CD4-positive, alpha-beta T cell (primary cell): ENCODE measurements around the gene OLFML1. TPM values are rescaled to one million over a fixed set of nuclear protein-coding genes. Genes with fewer than 3 reads are reported as not detected.

Experiments
- ATAC-seq: fragments of 200-7000 bp; cut with Tn5 transposase; one replicate; pipeline ENCODE4 v1.10.0; 2022; ENCODE audit warnings: mild to moderate bottlenecking; ENCODE audit not compliant: poor library complexity
- CTCF ChIA-PET: fragments of 350-600 bp; sonication (Branson Sonifier 250); formaldehyde crosslinking; loops from one replicate; lab custom pipeline; 2021; ENCODE audit warnings: antibody characterized with exemption, inconsistent platforms; lab: Charles Lee
- POLR2A ChIA-PET: fragments of 350-600 bp; sonication (Branson Sonifier 250); formaldehyde crosslinking; loops from one replicate; lab custom pipeline; 2021; ENCODE audit warnings: antibody characterized with exemption, inconsistent platforms; lab: Charles Lee
- DNase-seq, 14 experiments: peaks; one replicate each; pipeline ENCODE4 v3.0.0-alpha.2; 2013 to 2020; ENCODE audit warnings: mixed read lengths in 2 of 14
- H3K27ac ChIP-seq, 2 donors: one replicate each; pipeline versions ENCODE4 v1.5.1 to v1.7.0; 2013; ENCODE audit warnings: low read length in 2 of 2, low read depth in 1 of 2, mild to moderate bottlenecking in 1 of 2
- H3K27me3 ChIP-seq, 2 experiments: 1 replicate in 1 of 2; 2 replicates in 1 of 2; pipeline versions ENCODE4 v1.6.1 to v1.7.0; 2013; ENCODE audit warnings: low read length in 2 of 2, control low read depth in 1 of 2, mild to moderate bottlenecking in 1 of 2, moderate library complexity in 1 of 2; ENCODE audit not compliant: insufficient read depth in 2 of 2, control insufficient read depth in 1 of 2
- H3K36me3 ChIP-seq: one replicate; pipeline ENCODE4 v1.6.1; 2013; ENCODE audit warnings: low read length, control low read depth; ENCODE audit not compliant: insufficient read depth
- H3K4me1 ChIP-seq: one replicate; pipeline ENCODE4 v1.6.1; 2013; ENCODE audit warnings: low read length, control low read depth; ENCODE audit not compliant: insufficient read depth
- H3K4me3 ChIP-seq: one replicate; pipeline ENCODE4 v1.5.1; 2013; ENCODE audit warnings: mild to moderate bottlenecking, low read length, moderate library complexity
- H3K9me3 ChIP-seq, 2 experiments: 1 replicate in 1 of 2; 2 replicates in 1 of 2; pipeline versions ENCODE4 v1.6.1 to v1.7.0; 2013; ENCODE audit warnings: low read length in 2 of 2, mild to moderate bottlenecking in 2 of 2, control low read depth in 1 of 2, moderate library complexity in 1 of 2; ENCODE audit not compliant: control insufficient read depth in 1 of 2, insufficient read depth in 1 of 2
- H3K27ac Mint-ChIP-seq: one replicate; pipeline ENCODE4 v1.8.0; 2020; ENCODE audit warnings: mixed read lengths
- H3K27me3 Mint-ChIP-seq: one replicate; pipeline ENCODE4 v1.8.0; 2021; ENCODE audit warnings: mixed read lengths
- H3K36me3 Mint-ChIP-seq: one replicate; pipeline ENCODE4 v1.8.0; 2021; ENCODE audit warnings: low read depth, mixed read lengths
- H3K4me1 Mint-ChIP-seq: one replicate; pipeline ENCODE4 v1.8.0; 2021; ENCODE audit warnings: low read depth, mixed read lengths
- H3K4me3 Mint-ChIP-seq: one replicate; pipeline ENCODE4 v1.8.0; 2020; ENCODE audit warnings: mild to moderate bottlenecking, mixed read lengths
- H3K9me3 Mint-ChIP-seq: one replicate; pipeline ENCODE4 v1.8.0; 2020; ENCODE audit warnings: mixed read lengths
- CTCF ChIP-seq: fragments of 200-600 bp; IDR thresholded peaks from one replicate; pipeline ENCODE4 v1.8.0; 2022; ENCODE audit warnings: antibody characterized with exemption, mild to moderate bottlenecking
- intact Hi-C, 2 experiments: fragments of 100-400 bp; cut with DNase I in 1 of 2; cut with micrococcal nuclease in 1 of 2; formaldehyde crosslinking; loops; one replicate each; pipeline versions ENCODE4 v1.15.1 to v1.9.0; 2023 to 2025; cut with DNase I, micrococcal nuclease
- total RNA-seq, 174 experiments: library from RNA in 2 of 174; stranded (reverse) in 2 of 174; gene quantifications; one replicate each; pipeline ENCODE4 v1.2.3 and lab custom pipeline; 2021 to 2026

Gene OLFML1
- total RNA-seq, 2 experiments from 2014 or later: not detected

- no peak overlapping the region for H3K27ac Mint-ChIP-seq
- no peaks in the 10 kb centered on the region for H3K36me3 Mint-ChIP-seq
- no peak for ATAC-seq
- no peak for TF ChIP-seq CTCF
- POLR2A ChIA-PET: interaction anchor here (1.7 to 1.9 kb wide), 2 partner anchors 16 to 24 kb away, joined by 7 to 8 read pairs; partner anchors contain the start of gene PPFIBP2
- Histone ChIP-seq H3K9me3 (no peaks in the 10 kb centered on the region), H3K27me3 (no peaks in the 10 kb centered on the region), H3K4me3 (no peak overlapping the region), H3K27ac (no peak overlapping the region), H3K4me1 (no peaks in the 10 kb centered on the region), H3K36me3 (no peaks in the 10 kb centered on the region)
- intact Hi-C loops: no loop called here
- no peaks in the 10 kb centered on the region for H3K9me3 Mint-ChIP-seq
- CTCF ChIA-PET: interaction anchor here (0.7 kb wide), 1 partner anchor 22 kb away, joined by 3 read pairs; no protein-coding TSS in a partner anchor
- H3K4me3 Mint-ChIP-seq: peak overlapping the region; percentile 9
- DNase-seq: no peak
- no peaks in the 10 kb centered on the region for H3K27me3 Mint-ChIP-seq
- peaks cover 90% of the 10 kb centered on the region for H3K4me1 Mint-ChIP-seq
Measured at GRCh38 chr11:7537265-7537664, 52.0 kb downstream of the OLFML1 start.

DNA sequence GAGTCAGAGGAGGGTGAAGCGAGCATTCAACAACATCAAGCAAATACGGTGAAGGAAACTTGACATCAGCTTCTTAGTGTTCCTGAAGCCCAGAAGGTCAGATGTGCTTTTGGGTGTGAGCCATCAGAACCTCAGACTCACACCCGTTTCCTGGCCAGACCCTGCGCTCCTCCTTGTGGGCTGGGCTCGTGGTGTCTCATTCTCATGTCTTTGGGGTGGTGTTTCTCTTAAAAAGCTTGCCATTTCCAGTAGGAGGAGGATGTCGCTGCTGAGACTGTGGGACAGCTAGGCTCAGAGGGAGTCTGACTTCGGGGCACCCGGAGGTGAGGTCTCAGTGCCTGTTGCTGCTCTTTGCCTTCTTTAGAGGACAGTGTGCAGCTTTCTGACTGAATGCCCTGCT, 52.7 kb downstream of the OLFML1 start:
- CTCF ChIA-PET: interaction anchor here (0.7 to 1.0 kb wide), 3 partner anchors 23 to 48 kb away, joined by 3 read pairs; partner anchors contain the start of gene PPFIBP2
- Histone ChIP-seq H3K36me3 (no peaks in the 10 kb centered on the region), H3K27me3 (no peaks in the 10 kb centered on the region), H3K4me1 (no peaks in the 10 kb centered on the region), H3K4me3 (no peak overlapping the region), H3K9me3 (no peaks in the 10 kb centered on the region), H3K27ac (no peak overlapping the region)
- TF ChIP-seq CTCF: no peak
- DNase-seq (peak in 4 of 14 experiments; percentile 9 to 48 (median 40)), ATAC-seq (peak; percentile 61)
- Mint-ChIP-seq H3K9me3 (no peaks in the 10 kb centered on the region), H3K27ac (peak overlapping the region; percentile 4), H3K27me3 (no peaks in the 10 kb centered on the region), H3K4me1 (peaks cover 94% of the 10 kb centered on the region), H3K4me3 (peak overlapping the region; percentile 40), H3K36me3 (no peaks in the 10 kb centered on the region)
- intact Hi-C loops: no loop called here
- POLR2A ChIA-PET: interaction anchor here (1.1 to 1.9 kb wide), 3 partner anchors 17 to 25 kb away, joined by 7 to 8 read pairs (median 8); partner anchors contain the start of gene PPFIBP2

DNA sequence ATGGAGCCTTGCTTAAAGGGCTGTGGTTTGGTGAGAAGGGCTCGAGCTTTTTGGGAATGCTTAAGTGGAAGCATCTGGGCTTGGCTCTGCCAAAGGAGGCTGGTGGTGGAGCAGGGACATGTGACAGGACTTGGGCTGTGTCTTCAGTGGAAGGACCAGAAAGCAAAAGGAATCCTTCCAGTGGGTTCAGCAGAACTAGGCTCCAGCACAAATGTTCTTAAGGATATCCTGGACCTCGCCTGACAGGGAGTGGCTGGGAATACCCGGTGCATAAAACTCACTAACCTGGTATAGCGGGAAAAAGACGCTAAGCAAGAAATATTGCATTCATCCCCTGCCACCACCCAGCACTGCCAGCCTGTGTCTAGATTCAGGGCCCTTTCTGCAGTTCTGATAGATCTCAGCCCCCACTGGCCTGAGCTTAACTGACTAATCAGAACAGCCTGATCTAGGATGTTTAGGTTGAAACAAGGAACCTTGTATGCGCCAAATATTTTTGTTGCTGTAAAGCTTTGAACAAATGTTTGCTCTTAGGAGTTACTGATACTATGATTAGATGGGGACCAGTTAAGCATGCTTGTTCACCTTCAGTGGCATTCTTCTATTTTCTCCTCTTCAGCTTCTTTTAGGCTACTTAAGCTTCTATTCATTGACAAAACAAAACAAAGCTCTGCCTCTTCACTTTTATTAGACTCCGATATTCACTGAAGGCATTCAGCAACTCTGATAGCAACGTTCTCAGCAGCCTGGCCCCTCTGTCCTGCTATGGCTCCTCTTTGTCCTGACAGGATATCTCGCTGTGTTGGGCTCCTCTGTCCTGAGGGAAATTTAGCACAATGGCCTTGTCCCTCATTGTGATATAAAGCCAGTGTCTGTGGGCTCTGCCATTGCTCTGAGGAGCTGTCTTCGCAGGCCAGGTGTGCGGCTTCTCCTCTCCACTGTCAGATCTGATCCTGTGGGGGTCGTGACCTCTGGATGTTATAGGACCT, 53.5 kb downstream of the OLFML1 start:
- Histone ChIP-seq H3K9me3 (no peaks in the 10 kb centered on the region), H3K27ac (no peak overlapping the region), H3K36me3 (no peaks in the 10 kb centered on the region), H3K4me1 (no peaks in the 10 kb centered on the region), H3K27me3 (no peaks in the 10 kb centered on the region), H3K4me3 (no peak overlapping the region)
- ChIA-PET CTCF (interaction anchor here (0.9 to 1.0 kb wide), 2 partner anchors 25 to 49 kb away, joined by 3 read pairs; partner anchors contain the start of gene PPFIBP2), POLR2A (interaction anchor here (1.1 to 1.9 kb wide), 3 partner anchors 18 to 25 kb away, joined by 3 to 8 read pairs (median 7); partner anchors contain the start of gene PPFIBP2)
- peak overlapping the region; percentile 40 for H3K4me3 Mint-ChIP-seq
- ATAC-seq (no peak), DNase-seq (no peak)
- intact Hi-C loops: no loop called here
- H3K36me3 Mint-ChIP-seq: no peaks in the 10 kb centered on the region
- H3K27me3 Mint-ChIP-seq: no peaks in the 10 kb centered on the region
- H3K27ac Mint-ChIP-seq: peak overlapping the region; percentile 4
- TF ChIP-seq CTCF: no peak
- H3K9me3 Mint-ChIP-seq: no peaks in the 10 kb centered on the region
- peaks cover 97% of the 10 kb centered on the region for H3K4me1 Mint-ChIP-seq
